IMR-90 (cell line): ENCODE measurements around the gene GPR183. TPM values are rescaled to one million over a fixed set of nuclear protein-coding genes. Genes with fewer than 3 reads are reported as not detected.

Source experiments
- ATAC-seq: fragments of 200-7000 bp; cut with Tn5 transposase; 2 replicates; pipeline ENCODE4 v1.9.1; 2020; ENCODE audit warnings: low read depth, mild to moderate bottlenecking, moderate library complexity
- BruUV-seq: library from RNA; stranded (reverse); fragments of 400-500 nt; replicated peaks from 2 replicates; lab custom pipeline; 2021; lab: Mats Ljungman, UMichigan
- CTCF ChIA-PET: fragments of 300-600 bp; formaldehyde crosslinking; extraction: SDS; loops from one replicate; lab custom pipeline; 2021; ENCODE audit warnings: antibody characterized with exemption; lab: Yijun Ruan, JAX
- POLR2A ChIA-PET: fragments of 300-600 bp; sonication (Branson Sonifier 250); formaldehyde crosslinking; loops from one replicate; lab custom pipeline; 2022; ENCODE audit warnings: antibody characterized with exemption; ENCODE audit not compliant: unreplicated experiment; lab: Charles Lee
- DNase-seq: peaks from one replicate; pipeline ENCODE4 v3.0.0; 2013
- H2AFZ ChIP-seq: replicated peaks from 2 replicates; pipeline ENCODE3; 2013; ENCODE audit warnings: low read length, mild to moderate bottlenecking; ENCODE audit not compliant: poor library complexity
- H2AK5ac ChIP-seq: 2 replicates; pipeline ENCODE4 v1.6.1; 2013; ENCODE audit warnings: low read depth, low read length, inconsistent platforms
- H2AK9ac ChIP-seq: replicated peaks from 2 replicates; pipeline ENCODE3; 2013; ENCODE audit warnings: mild to moderate bottlenecking, low read depth, low read length, moderate library complexity; ENCODE audit not compliant: poor library complexity
- H2BK120ac ChIP-seq: 2 replicates; pipeline ENCODE4 v1.6.1; 2013; ENCODE audit warnings: low read depth, low read length, inconsistent platforms
- H2BK15ac ChIP-seq: 3 replicates; pipeline ENCODE4 v1.6.1; 2013; ENCODE audit warnings: low read depth, low read length, inconsistent platforms
- H2BK20ac ChIP-seq: 2 replicates; pipeline ENCODE4 v1.6.1; 2013; ENCODE audit warnings: low read depth, mild to moderate bottlenecking, inconsistent platforms, low read length, moderate library complexity
- H2BK5ac ChIP-seq: 2 replicates; pipeline ENCODE4 v1.6.1; 2013; ENCODE audit warnings: mild to moderate bottlenecking, low read depth, low read length, inconsistent platforms; ENCODE audit not compliant: poor library complexity, severe bottlenecking
- H3K14ac ChIP-seq: replicated peaks from 2 replicates; pipeline ENCODE4 v1.6.1; 2013; ENCODE audit warnings: low read depth, low read length, inconsistent platforms
- H3K18ac ChIP-seq: 2 replicates; pipeline ENCODE4 v1.6.1; 2013; ENCODE audit warnings: low read depth, low read length, control low read depth
- H3K23ac ChIP-seq: 2 replicates; pipeline ENCODE4 v1.6.1; 2013; ENCODE audit warnings: low read depth, low read length, inconsistent platforms
- H3K27ac ChIP-seq: 2 replicates; pipeline ENCODE4 v1.5.1; 2013; ENCODE audit warnings: mild to moderate bottlenecking, control low read depth, low read length; ENCODE audit not compliant: insufficient read depth
- H3K27me3 ChIP-seq: 2 replicates; pipeline ENCODE4 v1.6.1; 2013; ENCODE audit warnings: low read length; ENCODE audit not compliant: control insufficient read depth, insufficient read depth
- H3K36me3 ChIP-seq: 2 replicates; pipeline ENCODE4 v1.6.1; 2013; ENCODE audit warnings: low read length, mixed read lengths; ENCODE audit not compliant: control insufficient read depth, insufficient read depth
- H3K4ac ChIP-seq: 2 replicates; pipeline ENCODE4 v1.6.1; 2013; ENCODE audit warnings: low read depth, low read length, inconsistent platforms
- H3K4me1 ChIP-seq: 2 replicates; pipeline ENCODE4 v1.6.1; 2013; ENCODE audit warnings: low read length, mixed read lengths; ENCODE audit not compliant: control insufficient read depth, insufficient read depth
- H3K4me2 ChIP-seq: 2 replicates; pipeline ENCODE4 v1.6.1; 2013; ENCODE audit warnings: low read depth, mild to moderate bottlenecking, control low read depth, low read length, moderate library complexity
- H3K4me3 ChIP-seq: 2 replicates; pipeline ENCODE4 v1.5.1; 2013; ENCODE audit warnings: low read depth, mild to moderate bottlenecking, control low read depth, low read length, moderate library complexity; ENCODE audit not compliant: insufficient read depth
- H3K56ac ChIP-seq: 2 replicates; pipeline ENCODE4 v1.6.1; 2013; ENCODE audit warnings: low read length, inconsistent platforms; ENCODE audit not compliant: insufficient read depth; ENCODE audit errors: extremely low read depth
- H3K79me1 ChIP-seq, 2 experiments: 2 replicates each; pipeline ENCODE4 v1.6.1; 2013; ENCODE audit warnings: low read length in 2 of 2, inconsistent platforms in 1 of 2, low read depth in 1 of 2
- H3K9ac ChIP-seq: 2 replicates; pipeline ENCODE4 v1.6.1; 2013; ENCODE audit warnings: low read depth, low read length, control low read depth
- H3K9me1 ChIP-seq: 2 replicates; pipeline ENCODE4 v1.6.1; 2013; ENCODE audit warnings: low read length, inconsistent platforms; ENCODE audit not compliant: insufficient read depth
- H3K9me3 ChIP-seq: 2 replicates; pipeline ENCODE4 v1.6.1; 2013; ENCODE audit warnings: low read length; ENCODE audit not compliant: control insufficient read depth, insufficient read depth
- H4K20me1 ChIP-seq: 2 replicates; pipeline ENCODE4 v1.6.1; 2013; ENCODE audit warnings: low read length, inconsistent platforms; ENCODE audit not compliant: insufficient read depth
- H4K5ac ChIP-seq: 2 replicates; pipeline ENCODE4 v1.6.1; 2013; ENCODE audit warnings: mild to moderate bottlenecking, low read depth, low read length, control low read depth
- H4K8ac ChIP-seq, 2 experiments: 2 replicates each; pipeline ENCODE4 v1.6.1; 2013; ENCODE audit warnings: low read depth in 2 of 2, low read length in 2 of 2, control low read depth in 1 of 2, inconsistent platforms in 1 of 2
- H4K91ac ChIP-seq: 2 replicates; pipeline ENCODE4 v1.6.1; 2013; ENCODE audit warnings: low read depth, low read length, inconsistent platforms; ENCODE audit not compliant: insufficient read depth
- BHLHE40 ChIP-seq: fragments of 150-350 bp; IDR thresholded peaks from 2 replicates; pipeline ENCODE4 v1.6.1; 2016; ENCODE audit warnings: mild to moderate bottlenecking, low read depth, low read length
- CEBPB ChIP-seq: IDR thresholded peaks from 2 replicates; pipeline ENCODE4 v1.6.1; 2012; ENCODE audit warnings: low read depth, low read length, improper control_type of control experiment
- CHD1 ChIP-seq: IDR thresholded peaks from 2 replicates; pipeline ENCODE4 v1.6.1; 2012; ENCODE audit warnings: low read depth, low read length, improper control_type of control experiment
- CTCF ChIP-seq: conservative IDR thresholded peaks from 2 replicates; pipeline ENCODE4 v1.5.1; 2012; ENCODE audit warnings: mild to moderate bottlenecking, low read depth, low read length, improper control_type of control experiment
- FOS ChIP-seq: fragments of 150-350 bp; IDR thresholded peaks from 2 replicates; pipeline ENCODE4 v1.6.1; 2016; ENCODE audit warnings: low read depth, low read length
- MAFK ChIP-seq: IDR thresholded peaks from 2 replicates; pipeline ENCODE4 v1.6.1; 2012; ENCODE audit warnings: low read depth, low read length, improper control_type of control experiment
- MAZ ChIP-seq: IDR thresholded peaks from 2 replicates; pipeline ENCODE4 v1.6.1; 2012; ENCODE audit warnings: low read depth, mild to moderate bottlenecking, low read length, improper control_type of control experiment, moderate library complexity, borderline replicate concordance
- NFE2L2 ChIP-seq: fragments of 150-350 bp; IDR thresholded peaks from 2 replicates; pipeline ENCODE4 v1.6.1; 2016; ENCODE audit warnings: low read depth, mild to moderate bottlenecking, low read length
- POLR2A ChIP-seq: IDR thresholded peaks from 2 replicates; pipeline ENCODE4 v1.6.1; 2012; ENCODE audit warnings: mild to moderate bottlenecking, low read depth, low read length
- RAD21 ChIP-seq: IDR thresholded peaks from 2 replicates; pipeline ENCODE4 v1.6.1; 2012; ENCODE audit warnings: low read length, improper control_type of control experiment
- RCOR1 ChIP-seq: IDR thresholded peaks from 2 replicates; pipeline ENCODE4 v1.6.1; 2012; ENCODE audit warnings: mild to moderate bottlenecking, low read length, improper control_type of control experiment; ENCODE audit not compliant: insufficient replicate concordance
- RFX5 ChIP-seq: IDR thresholded peaks from 2 replicates; pipeline ENCODE4 v1.8.0; 2012; ENCODE audit warnings: low read depth, mild to moderate bottlenecking, low read length, moderate library complexity
- SMC3 ChIP-seq: fragments of 150-350 bp; IDR thresholded peaks from 2 replicates; pipeline ENCODE4 v1.6.1; 2016; ENCODE audit warnings: low read depth, mild to moderate bottlenecking, antibody characterized with exemption, low read length, moderate library complexity
- WGBS, 2 experiments: methylation state at CpG; one replicate each; pipeline versions ENCODE4 v1.1.5 to v1.1.7; 2013; ENCODE audit warnings: missing lambda C conversion rate in 2 of 2; ENCODE audit not compliant: insufficient read length in 1 of 2; ENCODE audit errors: extremely low coverage in 2 of 2; 5-methylcytosine and 5-hydroxymethylcytosine counted together
- dilution Hi-C: fragments of 300-500 bp; cut with HindIII; formaldehyde crosslinking; loops from one replicate; pipeline ENCODE4 v1.14.3; 2018; ENCODE audit warnings: low sequenced_read_pairs; ENCODE audit not compliant: unreplicated experiment
- in situ Hi-C: fragments of 300-500 bp; cut with MboI; formaldehyde crosslinking; loops from 3 replicates; pipeline ENCODE4 v1.14.3; 2019; ENCODE audit warnings: low sequenced_read_pairs, inconsistent platforms, mixed read lengths
- intact Hi-C: fragments of 100-400 bp; cut with micrococcal nuclease; formaldehyde crosslinking; loops from 2 replicates; pipeline ENCODE4 v1.10.0; 2022
- polyA plus RNA-seq, 3 experiments: library from polyadenylated mRNA; depleted of rRNA; stranded (reverse); fragments of >200 nt; gene quantifications; 2 replicates each; pipeline ENCODE4 v1.2.3, GENCODE V29; 2012; ENCODE audit warnings: low replicate concordance in 1 of 3
- total RNA-seq: library from RNA; depleted of rRNA; stranded (reverse); fragments of >200 nt; gene quantifications from 2 replicates; pipeline ENCODE4 v1.2.3, GENCODE V29; 2012
- TF ChIP-seq, protein P1 (sequence below): fragments of 150-350 bp; IDR thresholded peaks from 2 replicates; pipeline ENCODE4 v1.6.1; 2017; ENCODE audit warnings: mild to moderate bottlenecking, antibody characterized with exemption, low read length, low read depth
- TF ChIP-seq, protein P2 (sequence below): fragments of 150-350 bp; IDR thresholded peaks from 2 replicates; pipeline ENCODE4 v1.6.1; 2016; ENCODE audit warnings: low read depth, mild to moderate bottlenecking, low read length, moderate library complexity, borderline replicate concordance

Gene GPR183
- total and polyA plus RNA-seq, 2 of the 4 experiments (the other 2 are of a cell fraction) = 0.18 to 0.31 TPM

GRCh38 chr13:99298056-99298455, 9.1 kb downstream of the GPR183 start:
- Histone ChIP-seq H3K36me3 (no peaks in the 10 kb centered on the region), H2BK15ac (no peak overlapping the region), H3K4ac (no peak overlapping the region), H4K8ac (no peak overlapping the region), H3K4me1 (no peaks in the 10 kb centered on the region), H3K9me3 (no peaks in the 10 kb centered on the region), H3K4me3 (no peak overlapping the region), H3K27me3 (no peaks in the 10 kb centered on the region), H2AK5ac (no peak overlapping the region), H2BK5ac (no peak overlapping the region), H4K91ac (no peak overlapping the region), H3K4me2 (no peak overlapping the region), H3K14ac (no peak overlapping the region), H3K56ac (no peak overlapping the region), H3K9ac (no peak overlapping the region), H4K20me1 (peaks cover 3% of the 10 kb centered on the region; the same call in 1 of the 2 replicates), H4K5ac (no peak overlapping the region), H2BK120ac (no peak overlapping the region), H2AK9ac (no peak overlapping the region), H3K27ac (no peak overlapping the region), H3K23ac (no peak overlapping the region), H3K79me1 (peaks cover 0 to 5% of the 10 kb centered on the region in 2 experiments; a peak in 2 of 4 replicates), H2AFZ (no peak overlapping the region), H3K9me1 (peaks cover 6% of the 10 kb centered on the region; the same call in 1 of the 2 replicates), H3K18ac (no peak overlapping the region), H2BK20ac (no peak overlapping the region)
- in situ Hi-C loops (no loop called here), dilution Hi-C loops (no loop called here), intact Hi-C loops (no loop called here)
- no peak for TF ChIP-seq FOS
- no peak for TF ChIP-seq MAFK
- no peak for TF ChIP-seq SMC3
- TF ChIP-seq CHD1 = no peak
- no peak for TF ChIP-seq POLR2A
- TF ChIP-seq NFE2L2 = no peak
- TF ChIP-seq BHLHE40 = no peak
- TF ChIP-seq, protein P1, sequence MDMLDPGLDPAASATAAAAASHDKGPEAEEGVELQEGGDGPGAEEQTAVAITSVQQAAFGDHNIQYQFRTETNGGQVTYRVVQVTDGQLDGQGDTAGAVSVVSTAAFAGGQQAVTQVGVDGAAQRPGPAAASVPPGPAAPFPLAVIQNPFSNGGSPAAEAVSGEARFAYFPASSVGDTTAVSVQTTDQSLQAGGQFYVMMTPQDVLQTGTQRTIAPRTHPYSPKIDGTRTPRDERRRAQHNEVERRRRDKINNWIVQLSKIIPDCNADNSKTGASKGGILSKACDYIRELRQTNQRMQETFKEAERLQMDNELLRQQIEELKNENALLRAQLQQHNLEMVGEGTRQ = no peak
- no peak for TF ChIP-seq CEBPB
- no peak for TF ChIP-seq MAZ
- TF ChIP-seq CTCF = no peak
- no peak for TF ChIP-seq RCOR1
- TF ChIP-seq, protein P2, sequence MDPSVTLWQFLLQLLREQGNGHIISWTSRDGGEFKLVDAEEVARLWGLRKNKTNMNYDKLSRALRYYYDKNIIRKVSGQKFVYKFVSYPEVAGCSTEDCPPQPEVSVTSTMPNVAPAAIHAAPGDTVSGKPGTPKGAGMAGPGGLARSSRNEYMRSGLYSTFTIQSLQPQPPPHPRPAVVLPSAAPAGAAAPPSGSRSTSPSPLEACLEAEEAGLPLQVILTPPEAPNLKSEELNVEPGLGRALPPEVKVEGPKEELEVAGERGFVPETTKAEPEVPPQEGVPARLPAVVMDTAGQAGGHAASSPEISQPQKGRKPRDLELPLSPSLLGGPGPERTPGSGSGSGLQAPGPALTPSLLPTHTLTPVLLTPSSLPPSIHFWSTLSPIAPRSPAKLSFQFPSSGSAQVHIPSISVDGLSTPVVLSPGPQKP = no peak
- TF ChIP-seq RFX5 = no peak
- no peak for TF ChIP-seq RAD21
- no TSS peak for BruUV-seq
- ATAC-seq (no peak), DNase-seq (no peak)
- ChIA-PET CTCF (no interaction called here), POLR2A (no interaction called here)
- no CpG with 5 or more reads among the region's 2 CpGs for WGBS, 2 experiments
